NCI-H2081 (cell line): ENCODE results near the gene SETD1A.

ENCODE experiments used
- DNase-seq, 2 experiments: peaks; one replicate each; lab custom pipeline; 2025; lab: John Stamatoyannopoulos, UW

The SETD1A gene

DNA sequence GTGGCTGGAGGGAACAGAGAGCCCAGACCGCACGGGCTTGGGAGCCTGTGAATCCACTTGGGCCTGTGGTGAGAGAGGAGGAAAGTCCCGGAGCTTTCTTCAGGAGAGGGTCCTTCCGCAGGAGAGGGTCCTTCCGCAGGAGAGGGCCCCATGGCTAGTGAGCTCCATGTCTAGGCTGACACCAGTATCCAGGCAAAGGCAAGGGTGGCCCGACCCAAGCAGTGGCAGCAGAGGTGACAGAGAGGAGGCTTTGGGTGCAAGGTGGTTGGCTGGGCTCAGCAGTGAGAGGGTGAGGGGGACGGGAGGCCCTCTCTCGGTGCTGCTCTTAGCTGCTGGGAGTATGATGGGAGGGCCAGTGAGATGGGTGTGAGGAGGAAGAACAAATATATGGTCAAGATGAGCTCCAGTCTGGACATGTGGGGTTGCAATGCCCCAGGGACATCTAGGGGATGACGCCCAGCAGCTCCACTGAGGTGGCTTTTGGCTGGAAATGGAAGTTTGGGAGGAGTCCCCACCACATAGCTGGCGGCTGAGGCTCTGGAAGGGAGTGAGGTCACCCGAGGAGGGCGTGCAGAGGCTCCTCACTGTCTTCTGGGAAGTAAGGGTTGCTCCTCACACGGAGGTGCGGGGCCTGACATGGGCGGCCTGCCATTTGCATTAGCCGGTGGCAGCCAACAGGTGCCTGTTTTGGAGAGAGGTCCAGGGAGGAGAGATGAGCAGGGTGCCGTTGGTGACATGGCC lies 25.2 kb downstream of the SETD1A start:
- no peak for DNase-seq

- DNase-seq: no peak
Measured at GRCh38 chr16:30983289-30983889, 25.8 kb downstream of the SETD1A start.

DNA sequence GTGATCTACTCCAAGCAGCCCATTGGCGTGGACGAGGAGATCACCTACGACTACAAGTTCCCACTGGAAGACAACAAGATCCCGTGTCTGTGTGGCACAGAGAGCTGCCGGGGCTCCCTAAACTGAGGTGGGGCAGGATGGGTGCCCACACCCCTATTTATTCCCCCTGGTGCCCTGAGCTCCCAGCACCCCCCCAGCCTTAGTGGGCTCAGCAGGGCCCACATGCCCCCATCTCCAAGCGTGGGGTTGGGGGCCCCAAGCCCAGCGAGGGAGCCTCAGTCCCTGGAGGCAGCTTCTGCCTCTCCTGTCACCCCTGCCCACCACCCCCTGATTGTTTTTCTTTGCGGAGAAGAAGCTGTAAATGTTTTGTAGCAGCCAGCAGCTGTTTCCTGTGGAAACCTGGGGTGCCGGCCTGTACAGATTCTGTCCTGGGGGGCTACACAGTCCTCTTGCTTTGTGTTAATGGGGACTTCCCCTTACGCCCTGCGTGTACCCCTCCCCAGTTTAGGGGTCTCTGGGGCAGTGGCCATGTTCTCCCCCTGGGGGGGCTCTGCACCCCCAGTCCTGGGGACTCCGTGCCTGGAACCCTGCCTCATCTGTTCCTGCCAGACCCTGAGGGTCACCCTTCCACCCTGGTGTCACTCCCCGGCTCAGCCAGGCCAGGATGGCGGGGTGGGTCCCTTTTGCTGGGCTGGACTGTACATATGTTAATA lies 26.5 kb downstream of the SETD1A start:
- DNase-seq: no peak

DNA sequence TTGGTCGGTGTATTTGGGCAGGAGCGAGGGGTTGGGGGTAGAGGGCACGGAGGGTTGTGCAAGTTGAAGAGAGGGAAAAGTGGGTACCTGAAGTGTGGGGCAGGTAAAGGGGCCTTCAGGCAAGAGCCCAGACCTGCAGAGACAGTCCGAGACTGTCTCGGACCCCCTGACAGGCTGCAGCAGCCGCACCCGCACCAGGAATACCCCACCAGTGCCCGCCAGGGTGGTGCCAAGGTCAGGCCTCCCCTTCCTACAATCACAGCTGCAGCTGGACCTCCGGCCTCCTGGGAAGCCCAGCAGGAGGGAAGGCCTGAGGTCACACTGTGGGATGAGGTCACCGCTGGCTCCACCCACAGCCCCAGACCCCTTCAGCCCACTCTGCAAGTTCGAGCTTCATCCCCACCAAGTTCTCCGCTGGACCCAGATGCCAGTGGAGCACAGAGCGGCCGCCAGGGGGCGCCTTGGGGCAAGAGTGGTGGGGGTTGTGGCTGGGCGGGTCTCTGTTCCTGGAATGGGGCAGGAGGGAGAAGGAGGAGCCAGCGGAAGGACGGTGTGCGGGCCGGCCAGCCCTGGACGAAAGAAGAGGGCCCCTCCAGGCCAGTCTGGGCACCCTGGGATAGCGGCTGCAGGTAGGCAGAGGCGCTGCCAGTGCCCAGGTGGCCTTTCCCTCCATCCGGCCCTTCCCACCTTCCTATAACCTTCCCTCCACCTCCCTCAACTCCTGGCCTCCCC lies 27.3 kb downstream of the SETD1A start, which contains the start of gene HSD3B7:
TSS of gene HSD3B7 (plus strand) at position 539 of the 732 bp plus-strand sequence. CDS start 452 bp downstream, outside the sequence.
- peak; percentile 38 to 57 for DNase-seq

DNA sequence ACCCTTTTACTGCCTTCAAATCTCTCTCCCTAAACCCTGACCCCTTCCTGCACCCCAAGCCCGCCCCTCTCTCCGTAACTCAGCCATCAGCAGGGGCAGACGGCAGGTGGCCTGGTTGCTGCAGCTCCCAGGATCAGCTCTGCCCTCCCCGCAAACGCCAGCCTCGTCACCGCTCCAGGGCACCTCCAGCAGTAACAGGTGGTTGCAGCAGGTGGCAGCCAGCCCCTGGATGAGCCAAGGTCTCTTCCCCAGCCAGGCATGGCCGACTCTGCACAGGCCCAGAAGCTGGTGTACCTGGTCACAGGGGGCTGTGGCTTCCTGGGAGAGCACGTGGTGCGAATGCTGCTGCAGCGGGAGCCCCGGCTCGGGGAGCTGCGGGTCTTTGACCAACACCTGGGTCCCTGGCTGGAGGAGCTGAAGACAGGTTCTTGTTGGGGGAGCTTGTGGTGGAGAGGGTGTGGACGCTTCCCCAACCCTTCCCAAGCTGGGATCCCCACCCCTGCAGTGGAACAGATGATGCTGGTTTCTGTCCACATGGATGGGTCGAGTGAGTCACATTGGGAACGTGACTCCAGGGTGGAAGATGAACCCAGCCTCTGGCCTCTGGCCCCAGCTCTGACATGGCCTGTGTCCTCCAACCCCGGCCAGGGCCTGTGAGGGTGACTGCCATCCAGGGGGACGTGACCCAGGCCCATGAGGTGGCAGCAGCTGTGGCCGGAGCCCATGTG lies 28.0 kb downstream of the SETD1A start:
- DNase-seq: peak; percentile 13 to 63

DNA sequence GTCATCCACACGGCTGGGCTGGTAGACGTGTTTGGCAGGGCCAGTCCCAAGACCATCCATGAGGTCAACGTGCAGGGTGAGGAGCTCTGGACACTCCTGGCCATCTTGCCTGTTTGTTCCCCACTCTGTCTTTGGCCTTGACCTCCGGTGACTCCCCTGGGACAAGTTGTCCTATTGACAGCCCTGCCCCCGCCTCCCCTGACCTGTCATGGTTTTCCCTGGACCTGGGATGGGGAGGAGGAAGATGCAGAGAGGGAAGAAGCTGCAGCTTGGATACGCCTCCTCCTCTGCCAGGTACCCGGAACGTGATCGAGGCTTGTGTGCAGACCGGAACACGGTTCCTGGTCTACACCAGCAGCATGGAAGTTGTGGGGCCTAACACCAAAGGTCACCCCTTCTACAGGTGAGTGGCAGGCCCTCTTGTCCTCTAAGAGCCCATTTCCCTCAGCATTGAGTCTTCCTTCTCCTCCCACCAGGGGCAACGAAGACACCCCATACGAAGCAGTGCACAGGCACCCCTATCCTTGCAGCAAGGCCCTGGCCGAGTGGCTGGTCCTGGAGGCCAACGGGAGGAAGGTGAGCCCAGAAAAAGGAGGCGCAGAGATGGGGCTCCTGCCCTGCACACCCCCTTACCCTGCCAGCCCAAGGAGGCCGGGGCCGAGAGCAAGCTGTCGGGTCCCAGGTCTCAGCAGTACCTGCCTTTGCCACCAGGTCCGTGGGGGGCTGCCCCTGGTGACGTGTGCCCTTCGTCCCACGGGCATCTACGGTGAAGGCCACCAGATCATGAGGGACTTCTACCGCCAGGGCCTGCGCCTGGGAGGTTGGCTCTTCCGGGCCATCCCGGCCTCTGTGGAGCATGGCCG lies 28.8 kb downstream of the SETD1A start:
- no peak for DNase-seq

DNA sequence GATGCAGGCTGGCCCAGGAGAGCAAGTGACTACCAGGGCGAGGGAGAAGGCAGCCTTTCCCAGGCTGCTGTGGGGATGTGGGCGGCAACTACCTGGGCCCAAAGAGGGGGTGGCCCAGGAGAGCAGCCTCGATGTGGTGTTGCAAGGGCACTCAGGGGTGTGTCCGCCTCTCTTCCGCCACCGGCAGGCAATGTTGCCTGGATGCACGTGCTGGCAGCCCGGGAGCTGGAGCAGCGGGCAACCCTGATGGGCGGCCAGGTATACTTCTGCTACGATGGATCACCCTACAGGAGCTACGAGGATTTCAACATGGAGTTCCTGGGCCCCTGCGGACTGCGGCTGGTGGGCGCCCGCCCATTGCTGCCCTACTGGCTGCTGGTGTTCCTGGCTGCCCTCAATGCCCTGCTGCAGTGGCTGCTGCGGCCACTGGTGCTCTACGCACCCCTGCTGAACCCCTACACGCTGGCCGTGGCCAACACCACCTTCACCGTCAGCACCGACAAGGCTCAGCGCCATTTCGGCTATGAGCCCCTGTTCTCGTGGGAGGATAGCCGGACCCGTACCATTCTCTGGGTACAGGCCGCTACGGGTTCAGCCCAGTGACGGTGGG lies 30.1 kb downstream of the SETD1A start:
- DNase-seq: no peak

DNA sequence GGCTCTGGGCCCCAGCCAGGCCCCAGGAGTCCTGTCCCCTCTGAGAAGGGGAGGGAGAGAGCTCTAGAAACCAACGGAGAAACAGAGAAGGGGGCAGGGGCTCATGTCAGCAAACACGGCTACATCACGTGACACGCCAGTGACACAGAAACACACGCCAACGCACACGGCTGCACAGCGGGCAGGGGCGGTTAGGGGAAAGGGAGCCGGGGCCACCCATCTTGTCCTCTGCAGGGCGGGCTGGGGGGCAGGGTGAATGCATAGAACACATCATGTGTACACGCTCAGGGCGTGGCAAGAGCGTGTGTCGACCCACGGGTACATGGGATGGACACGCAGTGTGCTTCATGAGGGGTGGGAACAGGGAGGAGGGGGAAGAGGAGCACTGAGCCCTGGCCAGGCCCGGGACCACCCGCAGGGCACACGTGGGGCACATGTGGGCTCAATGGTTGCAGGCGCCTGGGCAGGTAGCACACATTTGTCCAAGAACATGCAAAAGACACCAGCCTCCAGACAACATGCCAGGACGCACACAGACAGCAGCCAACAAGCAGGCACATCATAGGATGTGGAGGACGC lies 32.0 kb downstream of the SETD1A start:
- DNase-seq: no peak

DNA sequence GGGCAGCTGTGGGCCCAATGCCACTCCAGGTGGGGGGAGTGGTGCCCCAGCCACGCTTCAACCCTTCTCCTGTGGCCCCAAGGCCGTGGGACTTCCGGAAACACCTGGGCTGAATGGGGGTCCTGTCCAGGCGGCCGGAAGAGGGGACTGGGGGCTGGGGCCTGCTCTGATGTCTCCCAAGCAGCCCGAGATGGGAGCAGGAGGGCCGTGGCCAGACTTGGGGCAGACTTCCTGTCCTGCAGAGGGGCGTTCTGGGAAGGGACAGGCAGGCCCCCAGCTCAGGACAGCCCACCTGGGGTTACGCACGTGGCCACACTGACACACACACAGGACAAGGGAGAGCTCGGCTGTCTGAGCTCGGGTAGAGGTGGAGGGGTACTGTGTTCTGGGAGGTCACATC lies 32.6 kb downstream of the SETD1A start:
- DNase-seq: no peak

- DNase-seq: no peak
Measured at GRCh38 chr16:30991052-30991451, 33.5 kb downstream of the SETD1A start.

GRCh38 chr16:30992276-30992780 lies 34.8 kb downstream of the SETD1A start:
- DNase-seq: no peak

DNA sequence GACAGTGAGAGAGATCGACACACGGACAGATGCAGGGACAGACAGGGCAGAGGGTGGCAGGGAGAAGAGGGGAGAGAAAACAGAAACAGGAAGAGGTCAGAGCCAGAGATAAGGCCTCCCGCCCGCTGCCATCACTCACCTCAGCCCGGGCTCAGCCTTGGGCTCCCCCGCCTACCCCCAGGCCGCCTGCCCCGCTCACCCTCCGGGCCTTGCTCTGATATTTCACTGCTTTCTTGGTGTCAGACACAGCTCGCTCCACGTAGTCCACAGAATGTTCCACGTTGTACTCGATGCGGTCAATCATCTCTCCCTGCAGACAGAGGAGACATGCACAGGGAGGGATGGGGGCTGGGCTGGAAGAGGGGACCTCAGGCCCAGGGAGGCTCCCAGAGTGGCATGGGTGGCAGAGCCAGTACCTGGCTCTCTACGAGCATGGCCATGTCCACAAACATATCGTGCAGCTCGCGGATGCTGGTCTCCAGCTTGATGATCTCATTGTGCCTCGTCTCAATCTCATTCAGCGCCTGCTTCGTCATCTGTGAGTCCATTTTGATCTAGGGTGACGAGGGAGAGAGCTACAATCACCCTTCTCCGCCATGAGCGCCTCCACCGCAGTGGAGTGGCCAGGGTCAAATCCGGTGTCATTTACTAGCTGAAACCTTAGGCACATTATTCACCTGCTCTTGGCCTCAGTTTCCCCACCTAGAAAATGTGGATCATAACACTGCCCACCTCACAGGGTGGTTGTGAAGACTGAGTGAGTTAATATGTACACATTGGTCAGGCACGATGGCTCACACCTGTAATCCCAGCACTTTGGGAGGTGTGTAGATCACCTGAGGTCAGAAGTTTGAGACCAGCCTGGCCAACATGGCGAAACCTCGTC lies 35.6 kb downstream of the SETD1A start:
- no peak for DNase-seq

- no peak for DNase-seq
Measured at GRCh38 chr16:30995927-30996323, 38.4 kb downstream of the SETD1A start.

GRCh38 chr16:30996324-30996984 lies 38.9 kb downstream of the SETD1A start:
- no peak for DNase-seq

- DNase-seq: peak; percentile 20 to 28
Measured at GRCh38 chr16:30996985-30997724, 39.6 kb downstream of the SETD1A start.

- no peak for DNase-seq
Measured at GRCh38 chr16:30997725-30998711, 40.5 kb downstream of the SETD1A start.
